Measurements from ENCODE around the gene ATP11B. TPM values are rescaled to one million over a fixed set of nuclear protein-coding genes. Genes with fewer than 3 reads are reported as not detected.
"Not testable (repeated sequence)": the region's sequence is repeated elsewhere in the genome, so short reads cannot be mapped to it uniquely, and the experiment has no call there.

ATP11B gene
- total RNA-seq, 1 donor from 2014 or later, result 38.6 TPM

- no peak overlapping the region for H3K4me3 ChIP-seq (ENCODE audit: low read depth, low read length)
- no peak for TF ChIP-seq CTCF (IDR thresholded peaks at IDR 0.05; ENCODE audit: insufficient read depth, low read length, poor library complexity, severe bottlenecking)
- DNase-seq (ENCODE audit: low read depth), result no peak
- H3K27me3 ChIP-seq (ENCODE audit: control insufficient read depth, insufficient read depth, low read length), result no peaks in the 10 kb centered on the region
- H3K36me3 ChIP-seq (ENCODE audit: control insufficient read depth, insufficient read depth, low read length), result no peaks in the 10 kb centered on the region
Observed at GRCh38 chr3:182848906-182849305, 55.6 kb downstream of the ATP11B start.

GRCh38 chr3:182855076-182855475 is 61.8 kb downstream of the ATP11B start:
- no peak for DNase-seq (ENCODE audit: low read depth)
- H3K36me3 ChIP-seq (ENCODE audit: control insufficient read depth, insufficient read depth, low read length), result no peaks in the 10 kb centered on the region
- no peak for TF ChIP-seq CTCF (IDR thresholded peaks at IDR 0.05; ENCODE audit: insufficient read depth, low read length, poor library complexity, severe bottlenecking)
- no peak overlapping the region for H3K4me3 ChIP-seq (ENCODE audit: low read depth, low read length)
- no peaks in the 10 kb centered on the region for H3K27me3 ChIP-seq (ENCODE audit: control insufficient read depth, insufficient read depth, low read length)

- no peak for TF ChIP-seq CTCF (IDR thresholded peaks at IDR 0.05; ENCODE audit: insufficient read depth, low read length, poor library complexity, severe bottlenecking)
Observed at GRCh38 chr3:182861348-182861747, 68.0 kb downstream of the ATP11B start.

GRCh38 chr3:182862159-182862860 is 69.0 kb downstream of the ATP11B start:
- H3K4me3 ChIP-seq (ENCODE audit: low read depth, low read length), result no peak overlapping the region
- DNase-seq (ENCODE audit: low read depth), result no peak
- no peaks in the 10 kb centered on the region for H3K27me3 ChIP-seq (ENCODE audit: control insufficient read depth, insufficient read depth, low read length)
- no peaks in the 10 kb centered on the region for H3K36me3 ChIP-seq (ENCODE audit: control insufficient read depth, insufficient read depth, low read length)
- TF ChIP-seq CTCF (IDR thresholded peaks at IDR 0.05; ENCODE audit: insufficient read depth, low read length, poor library complexity, severe bottlenecking), result no peak

More at GRCh38 chr3:182861348-182861747, 68.0 kb downstream of the ATP11B start:
- no peak for DNase-seq (ENCODE audit: low read depth)
- H3K36me3 ChIP-seq (ENCODE audit: control insufficient read depth, insufficient read depth, low read length), result no peaks in the 10 kb centered on the region
- no peaks in the 10 kb centered on the region for H3K27me3 ChIP-seq (ENCODE audit: control insufficient read depth, insufficient read depth, low read length)
- H3K4me3 ChIP-seq (ENCODE audit: low read depth, low read length), result no peak overlapping the region

GRCh38 chr3:182869059-182869458 is 75.8 kb downstream of the ATP11B start:
- Histone ChIP-seq H3K27me3 (ENCODE audit: control insufficient read depth, insufficient read depth, low read length) (no peaks in the 10 kb centered on the region), H3K4me3 (ENCODE audit: low read depth, low read length) (no peak overlapping the region), H3K36me3 (ENCODE audit: control insufficient read depth, insufficient read depth, low read length) (peaks cover 1% of the 10 kb centered on the region)
- no peak for TF ChIP-seq CTCF (IDR thresholded peaks at IDR 0.05; ENCODE audit: insufficient read depth, low read length, poor library complexity, severe bottlenecking)
- DNase-seq (ENCODE audit: low read depth), result no peak

GRCh38 chr3:182870917-182871316 is 77.6 kb downstream of the ATP11B start:
- DNase-seq (ENCODE audit: low read depth); H3K36me3 ChIP-seq (ENCODE audit: control insufficient read depth, insufficient read depth, low read length); H3K4me3 ChIP-seq (ENCODE audit: low read depth, low read length); H3K27me3 ChIP-seq (ENCODE audit: control insufficient read depth, insufficient read depth, low read length): not testable (repeated sequence)
